ENCODE data around the gene KCNQ5.

Gene KCNQ5

DNA sequence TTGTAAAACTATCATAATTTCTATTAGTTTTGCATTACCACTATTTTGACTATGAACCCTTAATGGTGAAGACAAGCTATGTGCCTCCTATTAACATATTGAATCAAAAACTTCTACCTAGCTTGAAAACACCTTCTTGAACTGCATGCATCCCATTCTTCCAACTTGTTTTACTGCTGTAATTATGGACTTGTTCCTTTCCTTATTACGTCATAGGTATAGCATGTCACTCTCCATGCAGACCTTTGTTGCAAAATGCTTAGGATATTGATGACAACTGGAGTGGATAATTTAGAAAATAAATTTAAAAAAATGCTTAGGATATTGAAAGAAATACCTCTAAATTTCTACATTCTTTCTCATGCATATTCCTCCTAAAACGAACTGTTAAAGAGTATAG, 219.3 kb downstream of the KCNQ5 start:
- H3K36me3 ChIP-seq = peaks cover 0 to 15% (median 0%) of the 10 kb centered on the region in 11 experiments; a peak in 5 of 22 replicates
- no peak overlapping the region for H3K4me2 ChIP-seq
- no peak for TF ChIP-seq Cebpa-rat (IDR thresholded peaks at IDR 0.05)

DNA sequence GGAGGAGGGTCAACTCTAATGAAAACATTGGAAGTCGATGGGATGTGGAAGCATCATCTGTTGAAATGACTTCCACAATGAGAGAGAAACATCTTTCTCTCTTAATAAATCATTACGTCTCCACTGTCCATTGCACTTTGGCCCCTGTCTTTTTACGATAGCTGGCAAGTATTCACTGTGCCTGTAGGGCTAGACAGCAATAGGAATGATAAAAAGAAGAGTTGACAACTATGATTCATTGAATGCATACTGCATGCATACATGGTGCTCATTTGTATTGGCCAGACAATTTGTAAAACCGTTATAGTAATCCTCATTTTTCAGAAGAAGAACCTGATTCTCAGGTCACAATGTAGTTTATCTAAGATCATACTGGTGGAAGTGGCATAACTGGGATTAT, 220.3 kb downstream of the KCNQ5 start:
- no peak for TF ChIP-seq Cebpa-rat (IDR thresholded peaks at IDR 0.05)
- peaks cover 0 to 15% (median 0%) of the 10 kb centered on the region in 11 experiments; a peak in 6 of 22 replicates for H3K36me3 ChIP-seq
- H3K9ac ChIP-seq = no peak overlapping the region
- no peaks in the 10 kb centered on the region for H3K4me1 ChIP-seq
- no peak overlapping the region for H3K27ac ChIP-seq
- H3K27me3 ChIP-seq = no peaks in the 10 kb centered on the region
- H3K9me3 ChIP-seq (replicated peaks in 1 of 11) = peaks cover 0 to 24% (median 12%) of the 10 kb centered on the region in 11 experiments; a peak in 13 of 22 replicates
- no peak overlapping the region for H3K4me2 ChIP-seq
- H3K4me3 ChIP-seq = no peak overlapping the region
- peaks cover 0 to 25% (median 0%) of the 10 kb centered on the region in 11 experiments; a peak in 4 of 22 replicates for H4K20me1 ChIP-seq

More for the DNA sequence above, 219.3 kb downstream of the KCNQ5 start:
- Histone ChIP-seq H3K4me3 (no peak overlapping the region), H3K27me3 (no peaks in the 10 kb centered on the region), H3K9ac (no peak overlapping the region), H3K27ac (no peak overlapping the region), H3K9me3 (replicated peaks in 1 of 11) (peaks cover 0 to 24% (median 12%) of the 10 kb centered on the region in 11 experiments; a peak in 13 of 22 replicates), H3K4me1 (no peaks in the 10 kb centered on the region), H4K20me1 (peaks cover 0 to 21% (median 0%) of the 10 kb centered on the region in 11 experiments; a peak in 4 of 22 replicates)

DNA sequence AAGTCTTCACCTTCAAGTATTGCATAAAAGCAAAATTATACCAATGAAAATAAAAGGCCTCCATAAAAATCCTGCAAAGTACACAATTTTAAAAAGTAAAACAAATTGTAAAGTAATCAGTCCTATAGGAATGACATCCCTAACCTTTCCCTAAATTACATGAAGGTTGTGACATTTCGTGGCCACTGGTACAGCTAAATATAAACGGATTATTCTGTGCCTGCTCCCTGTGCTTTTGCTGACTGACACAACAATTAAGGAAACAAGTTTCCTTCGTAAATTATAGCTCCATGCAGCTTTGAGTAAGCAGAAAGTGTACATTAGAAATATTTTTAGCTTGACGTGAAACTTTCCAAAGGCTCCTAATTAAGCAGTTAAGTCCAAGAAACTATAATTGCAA, 222.8 kb downstream of the KCNQ5 start:
- H3K4me3 ChIP-seq = no peak overlapping the region
- no peak overlapping the region for H3K4me2 ChIP-seq
- no peak for TF ChIP-seq Cebpa-rat (IDR thresholded peaks at IDR 0.05)
- H3K36me3 ChIP-seq = peaks cover 0 to 21% (median 8%) of the 10 kb centered on the region in 11 experiments; a peak in 9 of 22 replicates
- H4K20me1 ChIP-seq = peaks cover 0 to 38% (median 0%) of the 10 kb centered on the region in 11 experiments; a peak in 5 of 22 replicates
- H3K9me3 ChIP-seq (replicated peaks in 1 of 11) = peaks cover 0 to 24% (median 13%) of the 10 kb centered on the region in 11 experiments; a peak in 15 of 22 replicates
- H3K4me1 ChIP-seq = no peaks in the 10 kb centered on the region
- H3K9ac ChIP-seq = no peak overlapping the region
- no peak overlapping the region for H3K27ac ChIP-seq
- no peaks in the 10 kb centered on the region for H3K27me3 ChIP-seq

DNA sequence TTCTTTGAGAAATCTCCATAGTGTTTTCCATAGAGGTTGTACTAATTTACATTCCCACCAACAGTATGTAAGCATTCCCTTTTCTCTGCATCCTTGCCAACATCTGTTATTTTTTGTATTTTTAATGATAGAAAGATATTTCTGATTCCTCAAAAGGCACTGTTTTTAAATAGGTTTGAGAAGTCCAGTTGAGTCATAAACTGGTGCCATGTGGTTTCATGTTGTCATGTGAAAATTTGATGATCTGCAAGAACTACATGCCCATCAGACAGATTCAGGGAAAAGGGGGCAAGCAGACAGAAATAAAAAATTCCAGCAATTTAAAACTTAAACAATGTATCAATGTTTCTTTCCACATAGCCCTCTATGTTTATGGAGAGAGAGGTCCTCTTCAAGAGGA, 227.5 kb downstream of the KCNQ5 start:
- Histone ChIP-seq H3K27ac (no peak overlapping the region), H3K27me3 (no peaks in the 10 kb centered on the region), H3K4me1 (no peaks in the 10 kb centered on the region), H3K9ac (no peak overlapping the region), H3K36me3 (peaks cover 0 to 15% (median 0%) of the 10 kb centered on the region in 11 experiments; a peak in 5 of 22 replicates), H3K4me3 (no peak overlapping the region), H4K20me1 (peaks cover 0 to 50% (median 4%) of the 10 kb centered on the region in 11 experiments; a peak in 7 of 22 replicates), H3K9me3 (replicated peaks in 1 of 11) (peaks cover 0 to 10% (median 3%) of the 10 kb centered on the region in 11 experiments; a peak in 2 of 22 replicates), H3K4me2 (no peak overlapping the region)
- TF ChIP-seq Cebpa-rat (IDR thresholded peaks at IDR 0.05) = no peak

DNA sequence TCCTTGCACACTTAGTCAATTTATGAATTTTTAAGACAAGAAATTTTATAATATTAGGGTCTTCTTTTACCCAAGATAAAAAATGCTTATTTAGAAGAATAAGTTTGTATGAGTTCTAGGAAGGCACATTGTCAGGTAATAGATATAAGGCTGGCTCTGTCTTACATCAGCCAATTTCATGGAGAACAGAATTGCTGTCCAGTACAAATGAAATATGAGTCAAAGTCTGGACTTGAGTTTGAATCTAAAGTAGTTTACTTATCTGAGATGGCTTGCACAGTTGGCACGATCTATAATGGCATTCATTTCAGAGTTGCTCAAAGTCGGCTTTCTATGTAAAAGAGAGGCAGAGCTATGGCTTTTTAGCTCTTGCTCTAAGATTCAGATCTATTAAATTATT, 228.2 kb downstream of the KCNQ5 start:
- TF ChIP-seq Cebpa-rat (IDR thresholded peaks at IDR 0.05) = no peak
- Histone ChIP-seq H3K9me3 (replicated peaks in 1 of 11) (peaks cover 0 to 10% (median 3%) of the 10 kb centered on the region in 11 experiments; a peak in 2 of 22 replicates), H3K4me1 (no peaks in the 10 kb centered on the region), H3K4me3 (no peak overlapping the region), H3K36me3 (peaks cover 0 to 15% (median 0%) of the 10 kb centered on the region in 11 experiments; a peak in 5 of 22 replicates), H3K27me3 (no peaks in the 10 kb centered on the region), H3K9ac (no peak overlapping the region), H3K4me2 (no peak overlapping the region), H4K20me1 (peaks cover 0 to 50% (median 4%) of the 10 kb centered on the region in 11 experiments; a peak in 7 of 22 replicates), H3K27ac (no peak overlapping the region)

DNA sequence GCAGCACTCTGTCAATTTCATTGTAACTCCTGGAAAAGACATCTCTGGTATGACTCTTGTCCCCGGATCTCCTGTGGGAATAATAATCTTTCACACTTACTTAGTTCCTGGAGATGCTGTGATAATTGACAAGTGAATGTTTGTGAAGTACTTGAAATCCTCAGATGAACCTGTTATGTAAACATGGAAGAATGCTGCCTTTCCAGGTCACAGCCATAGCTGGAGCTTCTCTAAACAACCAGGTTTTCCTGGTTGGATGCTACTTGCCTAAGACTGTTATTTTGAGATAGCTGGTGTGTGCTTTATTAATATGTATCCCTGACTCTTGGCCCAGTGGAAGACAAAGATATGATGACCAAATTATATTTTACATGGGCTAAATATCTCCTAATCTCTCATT, 228.6 kb downstream of the KCNQ5 start:
- H3K4me1 ChIP-seq = no peaks in the 10 kb centered on the region
- H3K36me3 ChIP-seq = peaks cover 0 to 15% (median 0%) of the 10 kb centered on the region in 11 experiments; a peak in 5 of 22 replicates
- peaks cover 0 to 10% (median 3%) of the 10 kb centered on the region in 11 experiments; a peak in 2 of 22 replicates for H3K9me3 ChIP-seq (replicated peaks in 1 of 11)
- TF ChIP-seq Cebpa-rat (IDR thresholded peaks at IDR 0.05) = no peak
- H3K4me2 ChIP-seq = no peak overlapping the region
- no peaks in the 10 kb centered on the region for H3K27me3 ChIP-seq
- no peak overlapping the region for H3K4me3 ChIP-seq
- H3K9ac ChIP-seq = no peak overlapping the region
- H3K27ac ChIP-seq = no peak overlapping the region
- H4K20me1 ChIP-seq = peaks cover 0 to 50% (median 4%) of the 10 kb centered on the region in 11 experiments; a peak in 7 of 22 replicates

DNA sequence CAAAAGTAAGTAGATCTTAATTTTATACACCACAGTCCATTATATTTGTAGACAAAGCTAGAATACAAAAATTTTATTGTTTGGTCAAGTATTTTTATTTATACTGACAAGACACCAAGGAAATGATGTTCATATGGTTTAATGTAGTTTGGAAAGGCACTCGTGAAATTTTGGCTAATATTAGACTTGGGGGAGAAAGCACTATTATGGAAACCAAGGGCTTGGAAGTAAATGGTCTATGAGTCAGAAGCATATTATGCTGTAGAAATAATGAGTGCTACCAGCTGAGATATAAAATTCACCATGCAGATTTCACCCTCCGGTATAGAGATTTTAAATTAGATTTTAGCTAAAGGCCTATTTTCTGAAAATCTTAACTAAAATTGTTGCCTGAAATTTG, 233.6 kb downstream of the KCNQ5 start:
- Histone ChIP-seq H3K9ac (no peak overlapping the region), H3K27ac (no peak overlapping the region), H3K9me3 (replicated peaks in 1 of 11) (no peaks in the 10 kb centered on the region), H3K4me2 (no peak overlapping the region), H3K4me1 (no peaks in the 10 kb centered on the region), H3K4me3 (no peak overlapping the region), H4K20me1 (peaks cover 0 to 28% (median 5%) of the 10 kb centered on the region in 11 experiments; a peak in 10 of 22 replicates), H3K36me3 (0 out of 22 replicates have a peak, but pooled peaks cover 0 to 4% (median 0%) of the 10 kb centered on the region in 11 experiments), H3K27me3 (no peaks in the 10 kb centered on the region)
- TF ChIP-seq Cebpa-rat (IDR thresholded peaks at IDR 0.05) = no peak

DNA sequence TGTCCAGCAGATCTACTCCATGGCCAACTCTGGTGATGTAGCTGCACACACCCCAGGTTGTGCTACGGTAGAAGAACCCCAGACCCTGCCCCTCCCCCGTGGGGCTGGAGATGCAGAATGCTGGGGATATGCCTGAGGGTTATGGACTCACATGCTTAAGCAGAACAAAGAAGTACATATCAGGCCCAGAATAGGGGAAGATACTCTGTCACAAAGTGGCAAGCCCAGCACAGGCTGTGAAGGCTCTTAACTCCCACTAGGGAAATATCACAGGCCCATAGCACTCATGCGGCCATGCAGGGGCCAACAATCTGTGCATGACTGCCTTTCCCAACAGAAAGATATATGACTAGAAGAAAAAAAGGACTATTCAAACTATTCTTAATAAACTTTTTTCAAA, 234.9 kb downstream of the KCNQ5 start:
- Histone ChIP-seq H3K9me3 (replicated peaks in 1 of 11) (no peaks in the 10 kb centered on the region), H3K4me3 (no peak overlapping the region), H4K20me1 (peaks cover 0 to 39% (median 5%) of the 10 kb centered on the region in 11 experiments; a peak in 10 of 22 replicates), H3K4me1 (peaks cover under 1 to 13% (median 6%) of the 10 kb centered on the region in 10 experiments; a peak in 18 of 20 replicates), H3K27ac (no peak overlapping the region), H3K27me3 (no peaks in the 10 kb centered on the region), H3K4me2 (no peak overlapping the region), H3K9ac (no peak overlapping the region), H3K36me3 (0 out of 22 replicates have a peak, but pooled peaks cover 0 to 4% (median 0%) of the 10 kb centered on the region in 11 experiments)
- TF ChIP-seq Cebpa-rat (IDR thresholded peaks at IDR 0.05) = no peak

DNA sequence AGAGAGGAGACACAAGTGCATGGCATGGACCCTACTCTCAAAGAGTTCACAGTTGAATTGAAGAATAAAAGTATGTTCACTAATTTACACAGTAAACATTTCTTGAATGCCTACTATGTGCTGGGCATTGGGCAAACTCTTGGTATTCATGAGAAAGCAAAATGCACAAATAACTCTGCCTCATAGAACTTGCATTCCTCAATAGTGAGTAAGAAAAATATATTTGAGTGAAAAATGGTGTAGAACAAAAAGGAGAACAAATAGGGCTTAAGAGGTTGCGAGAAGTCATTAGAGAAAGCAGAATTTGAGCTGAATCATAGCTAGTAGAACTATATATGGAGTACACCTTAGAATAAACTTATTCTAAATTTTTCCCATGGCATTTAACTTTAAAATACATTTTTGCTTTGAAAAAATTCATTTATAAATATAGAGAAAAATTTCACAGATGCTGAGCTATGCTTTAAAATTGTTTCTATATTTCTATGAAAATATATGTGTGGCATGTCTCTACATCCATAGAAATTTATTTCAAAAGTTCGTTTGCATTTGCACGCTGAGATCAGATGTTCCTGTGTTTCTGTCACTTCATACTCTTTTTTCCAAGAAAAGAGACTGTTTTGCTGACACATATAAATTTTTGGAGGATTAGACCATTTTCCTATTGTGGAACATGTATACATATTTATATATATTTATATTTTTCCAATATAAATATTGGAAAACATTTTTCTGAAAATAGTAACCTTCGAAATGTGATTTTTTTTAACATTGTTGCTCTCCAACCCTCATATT, 236.1 kb downstream of the KCNQ5 start:
- Histone ChIP-seq H3K4me2 (no peak overlapping the region), H3K4me1 (peaks cover 7 to 25% (median 15%) of the 10 kb centered on the region in 10 experiments; a peak in 18 of 20 replicates), H3K36me3 (0 out of 22 replicates have a peak, but pooled peaks cover 0 to 4% (median 0%) of the 10 kb centered on the region in 11 experiments), H3K9ac (no peak overlapping the region), H3K9me3 (replicated peaks in 1 of 11) (no peaks in the 10 kb centered on the region), H3K4me3 (no peak overlapping the region), H3K27me3 (no peaks in the 10 kb centered on the region), H4K20me1 (peaks cover 0 to 49% (median 5%) of the 10 kb centered on the region in 11 experiments; a peak in 10 of 22 replicates), H3K27ac (no peak overlapping the region)
- TF ChIP-seq Cebpa-rat (IDR thresholded peaks at IDR 0.05) = no peak
